CD4-positive, alpha-beta memory T cell (primary cell): Measurements from ENCODE around the gene ASCL1. TPM values are rescaled to one million over a fixed set of nuclear protein-coding genes. Genes with fewer than 3 reads are reported as not detected.

Experiments
- CTCF ChIA-PET: fragments of 350-600 bp; sonication (Branson Sonifier 250); formaldehyde crosslinking; loops from one replicate; lab custom pipeline; 2021; ENCODE audit warnings: inconsistent platforms; ENCODE audit not compliant: partially characterized antibody; lab: Charles Lee
- POLR2A ChIA-PET: fragments of 350-600 bp; sonication (Branson Sonifier 250); formaldehyde crosslinking; loops from one replicate; lab custom pipeline; 2021; ENCODE audit not compliant: partially characterized antibody; lab: Charles Lee
- DNase-seq, 5 donors: peaks; one replicate each; pipeline versions ENCODE4 v3.0.0 to v3.0.0-alpha.2; 2020 to 2022; ENCODE audit warnings: mixed read lengths in 1 of 5
- H3K27ac ChIP-seq: one replicate; pipeline ENCODE4 v1.7.0; 2013; ENCODE audit warnings: low read depth, low read length
- H3K27me3 ChIP-seq: 2 replicates; pipeline ENCODE4 v1.7.0; 2013; ENCODE audit warnings: mild to moderate bottlenecking, low read length, moderate library complexity; ENCODE audit not compliant: insufficient read depth
- H3K36me3 ChIP-seq: 2 replicates; pipeline ENCODE4 v1.7.0; 2013; ENCODE audit warnings: mild to moderate bottlenecking, low read length, moderate library complexity; ENCODE audit not compliant: insufficient read depth
- H3K4me1 ChIP-seq: 2 replicates; pipeline ENCODE4 v1.7.0; 2013; ENCODE audit warnings: mild to moderate bottlenecking, low read length, moderate library complexity; ENCODE audit not compliant: insufficient read depth
- H3K4me3 ChIP-seq, 2 donors: one replicate each; pipeline ENCODE4 v1.7.0; 2013; ENCODE audit warnings: low read length in 2 of 2, mild to moderate bottlenecking in 1 of 2
- H3K9me3 ChIP-seq, 2 donors: one replicate each; pipeline ENCODE4 v1.7.0; 2013; ENCODE audit warnings: low read length in 2 of 2, control low read depth in 1 of 2; ENCODE audit not compliant: control insufficient read depth in 1 of 2
- H3K27ac Mint-ChIP-seq, 7 donors: one replicate each; pipeline ENCODE4 v1.8.0; 2020 to 2021; ENCODE audit warnings: mixed read lengths in 7 of 7, mild to moderate bottlenecking in 6 of 7, inconsistent platforms in 3 of 7, moderate library complexity in 3 of 7
- H3K27me3 Mint-ChIP-seq, 2 donors: one replicate each; pipeline ENCODE4 v1.8.0; 2020 to 2021; ENCODE audit warnings: mixed read lengths in 2 of 2
- H3K36me3 Mint-ChIP-seq, 2 donors: one replicate each; pipeline ENCODE4 v1.8.0; 2020 to 2021; ENCODE audit warnings: mixed read lengths in 2 of 2, inconsistent platforms in 1 of 2, mild to moderate bottlenecking in 1 of 2
- H3K4me1 Mint-ChIP-seq, 4 donors: one replicate each; pipeline ENCODE4 v1.8.0; 2020 to 2021; ENCODE audit warnings: mixed read lengths in 4 of 4, mild to moderate bottlenecking in 1 of 4
- H3K4me3 Mint-ChIP-seq, 8 donors: one replicate each; pipeline ENCODE4 v1.8.0; 2020 to 2021; ENCODE audit warnings: mixed read lengths in 8 of 8, mild to moderate bottlenecking in 7 of 8, moderate library complexity in 6 of 8, inconsistent platforms in 3 of 8
- H3K9me3 Mint-ChIP-seq, 8 donors: one replicate each; pipeline ENCODE4 v1.8.0; 2020 to 2021; ENCODE audit warnings: mixed read lengths in 8 of 8, mild to moderate bottlenecking in 5 of 8, inconsistent platforms in 3 of 8, moderate library complexity in 1 of 8
- intact Hi-C: fragments of 100-400 bp; cut with micrococcal nuclease; formaldehyde crosslinking; loops from one replicate; pipeline ENCODE4 v1.15.1; 2023
- polyA plus RNA-seq, 2 donors: library from polyadenylated mRNA; unstranded; fragments of 300-500 nt; fragmentation: Illumina TruSeq; gene quantifications; one replicate each; pipeline ENCODE4 v1.2.3, GENCODE V29; 2021
- total RNA-seq, 2 experiments: library from RNA; stranded (reverse); gene quantifications; one replicate each; pipeline ENCODE4 v1.2.3, GENCODE V29; 2021

Gene ASCL1
- total and polyA plus RNA-seq, 4 experiments from 2014 or later, result not detected

DNA sequence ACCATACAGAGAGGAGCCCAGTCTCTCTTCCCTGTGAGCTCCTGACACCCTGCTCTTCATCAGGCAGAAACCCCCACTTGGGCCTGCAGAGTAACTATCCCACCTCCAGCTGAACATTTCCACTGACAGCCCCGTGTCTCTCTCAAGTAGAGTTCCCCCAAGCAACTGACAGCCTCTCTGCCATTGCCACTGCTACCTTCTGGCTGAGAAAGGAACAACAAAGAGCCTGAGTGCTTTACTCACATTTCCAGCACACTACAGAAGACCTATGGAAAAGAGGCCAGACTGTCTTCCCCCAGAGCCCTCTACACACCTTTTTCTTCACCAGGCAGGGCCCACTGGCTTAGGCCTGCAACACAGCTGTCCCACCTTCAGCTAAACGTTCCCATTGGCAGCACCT lies 18.4 kb upstream of the ASCL1 start:
- peaks cover 0 to 15% (median 4%) of the 10 kb centered on the region in 8 donors for H3K9me3 Mint-ChIP-seq
- H3K36me3 Mint-ChIP-seq, result no peaks in the 10 kb centered on the region
- ChIA-PET CTCF (interaction anchor here (1.4 to 1.8 kb wide), 3 partner anchors 25 to 609 kb away, joined by 3 to 7 read pairs (median 4); no protein-coding TSS in a partner anchor), POLR2A (no interaction called here)
- no peak overlapping the region for H3K4me3 Mint-ChIP-seq
- Histone ChIP-seq H3K4me3 (no peak overlapping the region), H3K27me3 (no peaks in the 10 kb centered on the region), H3K4me1 (no peaks in the 10 kb centered on the region), H3K36me3 (no peaks in the 10 kb centered on the region), H3K27ac (no peak overlapping the region), H3K9me3 (no peaks in the 10 kb centered on the region)
- DNase-seq, result no peak
- no peak overlapping the region for H3K27ac Mint-ChIP-seq
- H3K27me3 Mint-ChIP-seq, result peaks cover 4% of the 10 kb centered on the region in 2 donors
- intact Hi-C loops, result no loop called here
- no peaks in the 10 kb centered on the region for H3K4me1 Mint-ChIP-seq

DNA sequence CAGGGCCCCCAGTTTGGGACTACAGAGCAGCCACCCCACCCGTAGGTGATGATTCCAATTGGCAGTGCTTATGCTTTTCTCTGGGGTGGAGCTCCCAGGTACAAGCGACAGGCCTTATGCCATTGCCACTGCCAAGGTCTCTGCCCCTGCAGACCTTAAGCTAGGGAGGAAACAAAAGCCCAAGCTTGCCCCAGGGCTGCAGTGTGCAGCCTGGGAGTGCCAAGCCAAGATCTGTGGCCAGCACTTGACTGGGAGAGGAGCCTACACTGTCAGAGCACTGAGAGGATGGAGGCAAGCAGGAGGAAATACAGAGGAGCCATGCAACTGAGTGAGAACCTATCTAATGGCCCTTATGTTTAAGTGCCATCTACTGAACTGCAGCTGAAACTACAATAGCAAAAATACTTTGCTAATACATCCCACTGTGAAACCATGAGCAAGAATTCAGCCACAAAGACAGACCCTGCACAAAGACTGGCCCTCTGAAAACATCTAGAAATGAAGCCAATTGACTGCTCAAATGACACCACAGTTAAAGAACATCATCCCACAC lies 17.7 kb upstream of the ASCL1 start:
- Histone ChIP-seq H3K9me3 (no peaks in the 10 kb centered on the region), H3K4me3 (no peak overlapping the region), H3K36me3 (no peaks in the 10 kb centered on the region), H3K4me1 (no peaks in the 10 kb centered on the region), H3K27me3 (no peaks in the 10 kb centered on the region), H3K27ac (no peak overlapping the region)
- H3K27me3 Mint-ChIP-seq, result peaks cover 2 to 4% of the 10 kb centered on the region in 2 donors
- DNase-seq, result no peak
- H3K36me3 Mint-ChIP-seq, result no peaks in the 10 kb centered on the region
- no peak overlapping the region for H3K27ac Mint-ChIP-seq
- H3K9me3 Mint-ChIP-seq, result peaks cover 0 to 15% (median 4%) of the 10 kb centered on the region in 8 donors
- H3K4me3 Mint-ChIP-seq, result no peak overlapping the region
- intact Hi-C loops, result no loop called here
- H3K4me1 Mint-ChIP-seq, result no peaks in the 10 kb centered on the region
- POLR2A ChIA-PET, result no interaction called here
- CTCF ChIA-PET, result interaction anchor here (1.4 to 1.8 kb wide), 3 partner anchors 25 to 608 kb away, joined by 3 to 7 read pairs (median 4); no protein-coding TSS in a partner anchor

DNA sequence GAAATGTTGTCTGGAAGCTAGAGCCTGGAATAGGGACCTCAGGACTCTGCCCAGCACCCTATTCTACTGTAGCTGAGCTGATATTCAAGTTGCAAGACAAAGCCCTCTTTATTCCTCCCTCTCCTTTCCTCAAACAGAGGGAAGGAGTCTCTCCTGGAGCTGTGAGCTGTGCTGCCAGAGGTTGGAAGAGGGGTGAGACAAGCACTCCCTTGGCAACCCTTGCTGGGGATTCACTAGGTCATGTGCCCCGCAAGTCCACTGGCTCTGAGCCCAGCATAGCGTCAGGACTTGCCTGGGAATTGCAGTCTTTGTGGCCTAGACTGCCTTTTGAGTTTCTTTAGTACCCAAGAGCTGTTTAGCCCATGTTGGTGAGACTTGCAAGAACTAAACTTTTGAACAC lies 11.4 kb upstream of the ASCL1 start:
- Mint-ChIP-seq H3K4me3 (no peak overlapping the region), H3K36me3 (no peaks in the 10 kb centered on the region), H3K27ac (no peak overlapping the region), H3K27me3 (peaks cover 22 to 27% of the 10 kb centered on the region in 2 donors), H3K4me1 (peaks cover 0 to 3% (median 0%) of the 10 kb centered on the region in 4 donors), H3K9me3 (peaks cover 0 to 8% (median 0%) of the 10 kb centered on the region in 8 donors)
- CTCF ChIA-PET, result interaction anchor here (8.8 kb wide), 1 partner anchor 603 kb away, joined by 110 read pairs; no protein-coding TSS in a partner anchor
- no peaks in the 10 kb centered on the region for H3K9me3 ChIP-seq
- intact Hi-C loops, result no loop called here
- POLR2A ChIA-PET, result no interaction called here
- H3K4me3 ChIP-seq, result no peak overlapping the region
- no peak for DNase-seq
- H3K27me3 ChIP-seq, result peaks cover 5% of the 10 kb centered on the region
- no peaks in the 10 kb centered on the region for H3K36me3 ChIP-seq
- no peaks in the 10 kb centered on the region for H3K4me1 ChIP-seq
- no peak overlapping the region for H3K27ac ChIP-seq

DNA sequence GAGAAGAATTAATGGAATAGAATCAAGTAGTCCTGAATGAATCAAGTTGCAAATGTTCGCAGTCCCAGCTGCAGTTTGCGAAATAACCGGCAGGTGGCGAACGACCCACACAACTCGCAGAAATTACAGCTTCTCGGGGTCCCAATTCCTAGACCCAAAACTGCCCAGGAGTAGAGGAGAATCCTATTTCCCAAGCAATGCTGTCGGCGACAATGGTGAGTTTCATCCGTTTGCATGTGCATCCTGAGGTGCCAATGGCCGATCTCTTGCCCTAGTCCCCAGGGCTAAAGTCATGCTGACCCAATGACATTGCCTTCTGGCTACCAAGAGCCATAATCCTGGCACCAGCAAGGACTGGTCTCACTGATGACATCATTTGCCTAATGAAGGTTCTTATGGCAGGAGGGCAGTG lies 8.5 kb upstream of the ASCL1 start:
- peaks cover 5% of the 10 kb centered on the region for H3K27me3 ChIP-seq

DNA sequence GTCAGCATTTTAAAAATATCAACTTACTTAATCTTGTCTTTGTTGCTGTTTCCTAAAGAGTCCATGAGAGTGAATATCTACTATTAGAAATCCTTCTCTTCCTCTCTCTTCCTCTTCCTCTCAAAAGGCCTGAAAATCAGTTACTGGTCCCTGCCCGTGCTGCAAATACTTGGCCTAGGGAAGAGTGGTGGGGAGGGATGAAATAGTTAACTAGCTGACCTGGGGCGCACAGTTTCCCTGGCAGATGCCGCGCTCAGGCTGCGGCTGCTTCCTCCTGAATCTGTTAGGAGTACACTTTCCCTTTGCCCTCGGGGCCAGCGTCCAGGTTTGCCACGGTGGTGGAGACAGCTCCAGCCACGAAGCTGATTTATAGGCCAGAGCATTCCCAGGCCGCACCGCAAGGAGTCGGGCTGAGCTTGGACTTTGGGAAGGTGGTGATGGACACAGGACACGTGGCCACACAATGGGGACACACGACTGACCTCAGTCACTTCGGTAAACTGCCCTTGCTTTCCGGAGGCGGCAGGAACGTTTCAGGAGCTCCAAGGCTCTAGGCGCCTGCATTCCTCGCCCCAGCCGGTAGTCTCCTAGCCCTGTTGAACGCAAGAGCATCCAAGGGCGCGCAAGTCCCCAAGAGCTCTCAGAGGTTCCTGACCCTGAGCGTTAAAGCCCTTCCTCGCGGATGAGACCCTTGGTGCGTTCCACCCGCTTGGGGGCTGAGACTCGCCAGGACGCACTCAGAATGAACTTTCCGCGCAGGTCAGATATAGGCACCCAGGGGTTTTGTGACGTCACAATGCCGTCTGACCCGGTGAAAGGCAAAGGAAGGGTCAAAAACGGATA lies 7.1 kb upstream of the ASCL1 start:
- Mint-ChIP-seq H3K4me3 (peak overlapping the region in 3 of 8 donors; percentile 7 to 36 (median 17)), H3K4me1 (peaks cover 0 to 5% (median 1%) of the 10 kb centered on the region in 4 donors), H3K27me3 (peaks cover 39 to 51% of the 10 kb centered on the region in 2 donors), H3K9me3 (peaks cover 0 to 2% (median 0%) of the 10 kb centered on the region in 8 donors), H3K36me3 (no peaks in the 10 kb centered on the region), H3K27ac (no peak overlapping the region)
- H3K9me3 ChIP-seq, result no peaks in the 10 kb centered on the region
- peaks cover 5% of the 10 kb centered on the region for H3K27me3 ChIP-seq
- no peaks in the 10 kb centered on the region for H3K36me3 ChIP-seq
- POLR2A ChIA-PET, result no interaction called here
- no peaks in the 10 kb centered on the region for H3K4me1 ChIP-seq
- H3K27ac ChIP-seq, result no peak overlapping the region
- no peak overlapping the region for H3K4me3 ChIP-seq
- intact Hi-C loops, result no loop called here
- CTCF ChIA-PET, result interaction anchor here (0.7 to 8.8 kb wide), 6 partner anchors 11 to 599 kb away, joined by 3 to 110 read pairs (median 4); no protein-coding TSS in a partner anchor
- no peak for DNase-seq

More for the DNA sequence above, 8.5 kb upstream of the ASCL1 start:
- no peaks in the 10 kb centered on the region for H3K4me1 ChIP-seq
- Mint-ChIP-seq H3K4me1 (peaks cover 0 to 3% (median 0%) of the 10 kb centered on the region in 4 donors), H3K9me3 (peaks cover 0 to 2% (median 0%) of the 10 kb centered on the region in 8 donors), H3K4me3 (peak overlapping the region in 1 of 8 donors; percentile 13), H3K27ac (no peak overlapping the region), H3K36me3 (no peaks in the 10 kb centered on the region), H3K27me3 (peaks cover 32 to 37% of the 10 kb centered on the region in 2 donors)
- ChIA-PET POLR2A (interaction anchor here (0.5 kb wide), 1 partner anchor 546 kb away, joined by 3 read pairs; no protein-coding TSS in a partner anchor), CTCF (interaction anchor here (0.9 to 8.8 kb wide), 13 partner anchors 14 to 610 kb away, joined by 3 to 110 read pairs (median 4); no protein-coding TSS in a partner anchor)
- no peak overlapping the region for H3K27ac ChIP-seq
- peak in 4 of 5 donors; percentile 19 to 34 (median 21) for DNase-seq
- no peak overlapping the region for H3K4me3 ChIP-seq
- H3K36me3 ChIP-seq, result no peaks in the 10 kb centered on the region
- intact Hi-C loops, result loop anchor here (1.0 kb wide), 2 partner anchors 555 to 599 kb away; no protein-coding TSS in a partner anchor
- no peaks in the 10 kb centered on the region for H3K9me3 ChIP-seq

GRCh38 chr12:102950950-102951619 lies 6.4 kb upstream of the ASCL1 start:
- H3K36me3 Mint-ChIP-seq, result no peaks in the 10 kb centered on the region
- Histone ChIP-seq H3K27ac (no peak overlapping the region), H3K4me3 (no peak overlapping the region), H3K36me3 (no peaks in the 10 kb centered on the region), H3K27me3 (peaks cover 5% of the 10 kb centered on the region), H3K4me1 (no peaks in the 10 kb centered on the region), H3K9me3 (no peaks in the 10 kb centered on the region)
- DNase-seq, result no peak
- no peak overlapping the region for H3K27ac Mint-ChIP-seq
- CTCF ChIA-PET, result interaction anchor here (0.7 to 8.8 kb wide), 4 partner anchors 10 to 598 kb away, joined by 3 to 110 read pairs (median 4); no protein-coding TSS in a partner anchor
- peaks cover 0 to 3% (median 0%) of the 10 kb centered on the region in 8 donors for H3K9me3 Mint-ChIP-seq
- POLR2A ChIA-PET, result no interaction called here
- H3K4me1 Mint-ChIP-seq, result peaks cover 0 to 5% (median 1%) of the 10 kb centered on the region in 4 donors
- peaks cover 44 to 58% of the 10 kb centered on the region in 2 donors for H3K27me3 Mint-ChIP-seq
- intact Hi-C loops, result no loop called here
- peak overlapping the region in 2 of 8 donors; percentile 7 to 36 for H3K4me3 Mint-ChIP-seq
